Mammary epithelial cell (primary cell): ENCODE measurements around the gene COL26A1.

Source experiments
- CTCF ChIP-seq, 2 donors: IDR thresholded peaks in 1 of 2; conservative IDR thresholded peaks in 1 of 2; 2 replicates each; pipeline ENCODE4 v1.5.1; 2011 to 2012; ENCODE audit warnings: inconsistent platforms in 2 of 2, low read length in 2 of 2, mild to moderate bottlenecking in 2 of 2, control low read depth in 1 of 2, low read depth in 1 of 2; ENCODE audit not compliant: insufficient read depth in 1 of 2; ENCODE audit errors: extremely low read depth in 1 of 2
- EZH2 ChIP-seq: IDR thresholded peaks from 2 replicates; pipeline ENCODE4 v1.6.1; 2012; ENCODE audit warnings: low read length, inconsistent platforms, borderline replicate concordance

- TF ChIP-seq CTCF (conservative IDR thresholded peaks at IDR 0.05 in 1 of 2, IDR thresholded peaks at IDR 0.05 in 1 of 2; ENCODE audit: extremely low read depth in 1 of 2, insufficient read depth in 1 of 2, low read depth in 1 of 2, low read length in 2 of 2), result no peak
- TF ChIP-seq EZH2, result no peak
Measured at GRCh38 chr7:101536232-101536631, 173.6 kb downstream of the COL26A1 start.
